Gastrocnemius medialis (tissue), 4 donors: ENCODE results near the gene SLC35E1. TPM values are rescaled to one million over a fixed set of nuclear protein-coding genes. Genes with fewer than 3 reads are reported as not detected.
"Not testable (repeated sequence)": the region's sequence is repeated elsewhere in the genome, so short reads cannot be mapped to it uniquely, and the experiment has no call there.

Source experiments
- ATAC-seq, 2 donors: fragments of 150-250 bp; one replicate each; pipeline ENCODE4 v1.9.1; 2016
- DNase-seq, 2 donors: peaks; one replicate each; pipeline ENCODE4 v3.0.0-alpha.2; 2019
- H3K27ac ChIP-seq, 4 donors: fragments of 200-600 bp; sonication (generic); 1 replicate in 1 of 4; 2 replicates in 3 of 4; pipeline ENCODE4 v1.5.1; 2016 to 2018; ENCODE audit warnings: mild to moderate bottlenecking in 2 of 4, moderate library complexity in 1 of 4
- H3K27me3 ChIP-seq, 3 donors: fragments of 200-600 bp; sonication (generic) in 2 of 3; 1 replicate in 1 of 3; 2 replicates in 2 of 3; pipeline versions ENCODE4 v1.5.1 to v1.6.0; 2016 to 2019; ENCODE audit warnings: mild to moderate bottlenecking in 1 of 3, moderate library complexity in 1 of 3
- H3K36me3 ChIP-seq, 2 donors: fragments of 200-600 bp; sonication (generic) in 1 of 2; one replicate each; pipeline ENCODE4 v1.5.1; 2017 to 2018
- H3K4me1 ChIP-seq, 2 donors: fragments of 200-600 bp; sonication (generic) in 1 of 2; one replicate each; pipeline ENCODE4 v1.5.1; 2016 to 2017; ENCODE audit warnings: mild to moderate bottlenecking in 2 of 2
- H3K4me3 ChIP-seq, 4 donors: fragments of 200-600 bp; sonication (generic) in 3 of 4; 1 replicate in 1 of 4; 2 replicates in 3 of 4; pipeline ENCODE4 v1.5.1; 2016 to 2019; ENCODE audit warnings: mild to moderate bottlenecking in 2 of 4
- H3K9me3 ChIP-seq, 3 donors: fragments of 200-600 bp; sonication (generic) in 2 of 3; 1 replicate in 1 of 3; 2 replicates in 2 of 3; pipeline ENCODE4 v1.5.1; 2016 to 2019
- CTCF ChIP-seq, 5 experiments: fragments of 450-650 bp in 3 of 5; fragments of 200-600 bp in 2 of 5; sonication (generic) in 2 of 5; IDR thresholded peaks in 4 of 5; conservative IDR thresholded peaks in 1 of 5; 1 replicate in 4 of 5; 2 replicates in 1 of 5; pipeline ENCODE4 v1.5.1; 2016 to 2019; ENCODE audit warnings: antibody characterized with exemption in 5 of 5, mild to moderate bottlenecking in 3 of 5, moderate library complexity in 3 of 5
- POLR2A ChIP-seq, 2 donors: fragments of 450-650 bp; IDR thresholded peaks; one replicate each; pipeline ENCODE4 v1.6.1; 2017; ENCODE audit warnings: antibody characterized with exemption in 2 of 2, mild to moderate bottlenecking in 2 of 2, moderate library complexity in 2 of 2
- in situ Hi-C, 4 donors: fragments of 200-750 bp; cut with MboI; loops; one replicate each; pipeline versions ENCODE4 v1.15.0 to v1.8.0; 2017; ENCODE audit warnings: low sequenced_read_pairs in 4 of 4
- intact Hi-C: fragments of 100-400 bp; cut with DNase I; formaldehyde crosslinking; loops from one replicate; pipeline ENCODE4 v1.15.1; 2023; ENCODE audit warnings: low total_unique reads
- total RNA-seq, 4 donors: library from RNA; depleted of rRNA; stranded (reverse); fragments of >200 nt; gene quantifications; one replicate each; pipeline versions ENCODE4 v1.1.0 to v1.2.3, GENCODE V29; 2016

Gene SLC35E1
- total RNA-seq, 4 donors from 2014 or later = 24.1 to 60.3 (median 40.1) TPM

- intact Hi-C loops (no loop called here), in situ Hi-C loops (loop anchor here in 1 of 4 donors (25.0 kb wide), 1 partner anchor 312 kb away; no protein-coding TSS in a partner anchor)
- H3K27ac ChIP-seq = no peak overlapping the region
- peaks cover 0 to 18% of the 10 kb centered on the region in 2 donors for H3K36me3 ChIP-seq
- no peak for TF ChIP-seq POLR2A (IDR thresholded peaks at IDR 0.05)
- no peak for TF ChIP-seq CTCF (IDR thresholded peaks at IDR 0.05 in 4 of 5, conservative IDR thresholded peaks at IDR 0.05 in 1 of 5)
- no peak for ATAC-seq
- H3K4me1 ChIP-seq = peaks cover under 1 to 7% of the 10 kb centered on the region in 2 donors
- no peaks in the 10 kb centered on the region for H3K27me3 ChIP-seq
- H3K9me3 ChIP-seq = no peaks in the 10 kb centered on the region
- no peak for DNase-seq
- no peak overlapping the region for H3K4me3 ChIP-seq
These were observed 23.3 kb downstream of the SLC35E1 start for GRCh38 chr19:16548956-16549355.

- no peaks in the 10 kb centered on the region for H3K27me3 ChIP-seq
- peaks cover 0 to 2% of the 10 kb centered on the region in 2 donors for H3K36me3 ChIP-seq
- ATAC-seq = no peak
- no peak for DNase-seq
- TF ChIP-seq CTCF (IDR thresholded peaks at IDR 0.05 in 4 of 5, conservative IDR thresholded peaks at IDR 0.05 in 1 of 5) (no peak), POLR2A (IDR thresholded peaks at IDR 0.05) (no peak)
- no peaks in the 10 kb centered on the region for H3K9me3 ChIP-seq
- no peak overlapping the region for H3K27ac ChIP-seq
- in situ Hi-C loops (loop anchor here in 1 of 4 donors (25.0 kb wide), 1 partner anchor 307 kb away; no protein-coding TSS in a partner anchor), intact Hi-C loops (no loop called here)
- H3K4me1 ChIP-seq = peaks cover 31 to 40% of the 10 kb centered on the region in 2 donors
- H3K4me3 ChIP-seq = no peak overlapping the region
These were observed 27.6 kb downstream of the SLC35E1 start for GRCh38 chr19:16544473-16545231.

- in situ Hi-C loops = loop anchor here in 1 of 4 donors (25.0 kb wide), 1 partner anchor 306 kb away; no protein-coding TSS in a partner anchor
- not testable (repeated sequence) for H3K27ac ChIP-seq, H3K9me3 ChIP-seq, H3K4me3 ChIP-seq, ATAC-seq, DNase-seq, H3K36me3 ChIP-seq, H3K27me3 ChIP-seq
- intact Hi-C loops = loop anchor here (2.0 kb wide), 2 partner anchors 47 to 85 kb away; partner anchors contain the start of genes C19orf44, CALR3 and MED26
- H3K4me1 ChIP-seq = peaks cover 31 to 44% of the 10 kb centered on the region in 2 donors
These were observed 28.5 kb downstream of the SLC35E1 start for GRCh38 chr19:16543734-16544133.

GRCh38 chr19:16542910-16543472 lies 29.2 kb downstream of the SLC35E1 start:
- no peaks in the 10 kb centered on the region for H3K9me3 ChIP-seq
- H3K36me3 ChIP-seq = peaks cover 0 to 7% of the 10 kb centered on the region in 2 donors
- peak overlapping the region; percentile 85 to 96 (median 90) for H3K4me3 ChIP-seq
- H3K27me3 ChIP-seq = no peaks in the 10 kb centered on the region
- in situ Hi-C loops (loop anchor here in 1 of 4 donors (25.0 kb wide), 1 partner anchor 306 kb away; no protein-coding TSS in a partner anchor), intact Hi-C loops (loop anchor here (1.0 to 2.0 kb wide), 3 partner anchors 29 to 86 kb away; partner anchors contain the start of genes C19orf44, CALR3, MED26 and SLC35E1)
- H3K4me1 ChIP-seq = peaks cover 31 to 49% of the 10 kb centered on the region in 2 donors
- H3K27ac ChIP-seq = peak overlapping the region; percentile 91 to 97 (median 92)
- DNase-seq = no peak
- TF ChIP-seq CTCF (IDR thresholded peaks at IDR 0.05 in 4 of 5, conservative IDR thresholded peaks at IDR 0.05 in 1 of 5) = no peak
- no peak for TF ChIP-seq POLR2A (IDR thresholded peaks at IDR 0.05)
- ATAC-seq = peak; percentile 2 to 5
